Stimulated activated CD8-positive, alpha-beta memory T cell treated with anti-CD3 and anti-CD28 coated beads, Interleukin-12 subunit alpha, Interleukin-12 subunit beta, amount 100 ng/mL, for 1 hour (primary cell): ENCODE measurements around the gene PAX7.

ENCODE experiments used
- DNase-seq: peaks from one replicate; pipeline ENCODE4 v3.0.0-alpha.2; 2020; ENCODE audit warnings: low read depth

The PAX7 gene

DNA sequence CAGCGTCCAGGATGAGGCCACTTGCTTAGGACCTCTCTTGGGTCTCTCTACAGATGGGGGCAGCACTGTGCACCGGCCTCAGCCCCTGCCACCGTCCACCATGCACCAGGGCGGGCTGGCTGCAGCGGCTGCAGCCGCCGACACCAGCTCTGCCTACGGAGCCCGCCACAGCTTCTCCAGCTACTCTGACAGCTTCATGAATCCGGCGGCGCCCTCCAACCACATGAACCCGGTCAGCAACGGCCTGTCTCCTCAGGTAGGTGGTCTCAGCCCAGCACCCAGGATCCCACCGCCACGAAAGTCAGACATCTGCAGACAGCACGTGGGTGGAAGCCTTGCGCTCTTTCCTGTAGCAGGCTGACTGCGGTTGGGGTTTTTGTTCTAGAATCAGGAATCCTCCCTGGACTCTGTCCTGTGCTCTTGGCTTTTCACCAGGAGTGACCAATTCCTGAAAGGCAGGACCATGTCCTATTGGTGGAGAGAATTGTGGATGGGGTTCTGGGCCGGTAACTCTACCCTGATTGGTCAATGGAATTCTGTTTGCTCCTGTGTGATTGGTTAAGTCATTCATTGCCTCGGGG lies 72.5 kb downstream of the PAX7 start:
- no peak for DNase-seq

DNA sequence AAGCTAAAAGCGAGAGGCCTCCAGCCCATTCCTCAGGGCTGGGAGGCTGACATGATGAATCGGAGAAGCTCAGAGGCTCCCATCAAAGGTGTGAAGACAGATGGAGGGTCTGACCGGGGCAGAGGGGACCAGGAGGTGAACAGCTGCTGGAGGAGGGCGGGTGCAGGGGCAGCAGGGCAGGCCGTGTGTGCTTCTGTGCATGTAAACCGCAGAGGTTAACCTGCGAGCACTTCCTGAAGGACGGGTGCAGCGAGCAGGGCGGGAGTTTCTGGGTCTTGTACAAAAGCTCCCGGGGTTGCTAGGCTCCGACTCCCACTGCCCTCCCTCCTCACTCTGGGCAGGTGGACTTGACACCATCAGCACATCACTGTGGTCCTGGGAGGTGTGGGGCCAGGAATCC lies 75.2 kb downstream of the PAX7 start:
- no peak for DNase-seq

DNA sequence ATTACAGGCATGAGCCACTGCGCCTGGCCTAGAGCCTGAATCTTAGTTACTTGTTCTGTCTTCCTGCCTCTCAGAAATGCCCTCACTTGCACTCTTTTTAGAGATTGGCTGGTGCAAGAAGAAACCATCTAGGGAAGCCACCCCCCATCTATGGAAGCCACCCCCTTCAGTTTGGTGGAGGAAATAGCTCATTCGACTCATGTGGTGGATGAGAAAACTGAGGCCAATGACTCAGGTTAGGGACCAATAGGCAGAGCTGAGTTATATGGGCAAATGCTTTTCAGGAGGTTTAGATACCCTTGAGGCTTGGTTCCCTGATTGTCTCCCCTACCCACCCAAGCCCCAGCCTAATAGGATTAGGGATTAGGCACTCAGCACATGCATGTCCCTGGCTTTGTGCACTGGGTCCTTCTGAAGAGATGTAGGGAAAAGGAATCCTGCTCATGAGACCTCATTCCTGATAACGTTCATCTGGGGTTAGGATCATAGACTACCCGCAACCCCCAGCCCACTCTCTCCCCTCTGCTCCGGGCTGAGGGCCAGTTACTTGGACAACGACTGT lies 77.1 kb downstream of the PAX7 start:
- no peak for DNase-seq

DNA sequence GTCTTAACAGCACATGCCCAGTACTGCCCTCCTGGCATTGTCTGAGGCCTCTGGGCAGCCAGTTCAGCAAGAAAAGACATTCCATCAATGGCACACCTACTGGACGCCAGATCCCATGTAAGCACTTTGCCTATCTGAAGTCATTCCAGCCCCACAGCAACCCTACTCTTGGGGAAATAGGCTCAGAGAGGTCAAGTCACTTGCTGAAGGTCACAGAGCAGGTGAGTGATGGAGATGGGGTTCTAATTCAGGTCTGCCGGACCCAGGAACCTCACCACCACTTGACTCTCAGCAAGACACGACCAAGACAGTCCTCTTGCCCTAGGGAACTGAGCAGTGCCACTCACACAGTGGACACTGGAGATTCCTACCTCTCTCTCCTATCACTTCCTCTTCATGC lies 79.4 kb downstream of the PAX7 start:
- no peak for DNase-seq

DNA sequence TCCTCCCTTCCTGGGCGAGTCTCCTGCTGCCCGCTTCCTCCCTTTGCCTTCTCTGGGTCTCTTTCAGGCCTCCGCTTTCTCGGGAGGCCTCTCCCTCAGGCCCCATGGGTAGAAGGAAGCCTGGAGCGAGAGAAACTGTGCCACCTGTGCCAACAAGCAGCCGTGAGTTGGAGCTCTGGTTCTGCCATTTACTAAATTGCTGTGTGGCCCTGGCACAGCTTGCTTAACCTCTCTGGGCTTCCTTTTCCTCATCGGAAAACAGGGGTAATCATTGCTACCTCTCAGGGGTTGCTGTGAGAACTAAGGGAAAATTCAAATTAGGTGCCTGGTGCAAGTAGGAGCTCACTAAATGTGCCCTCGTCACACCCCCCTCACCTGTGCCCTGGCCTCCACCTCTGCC lies 80.4 kb downstream of the PAX7 start:
- no peak for DNase-seq

DNA sequence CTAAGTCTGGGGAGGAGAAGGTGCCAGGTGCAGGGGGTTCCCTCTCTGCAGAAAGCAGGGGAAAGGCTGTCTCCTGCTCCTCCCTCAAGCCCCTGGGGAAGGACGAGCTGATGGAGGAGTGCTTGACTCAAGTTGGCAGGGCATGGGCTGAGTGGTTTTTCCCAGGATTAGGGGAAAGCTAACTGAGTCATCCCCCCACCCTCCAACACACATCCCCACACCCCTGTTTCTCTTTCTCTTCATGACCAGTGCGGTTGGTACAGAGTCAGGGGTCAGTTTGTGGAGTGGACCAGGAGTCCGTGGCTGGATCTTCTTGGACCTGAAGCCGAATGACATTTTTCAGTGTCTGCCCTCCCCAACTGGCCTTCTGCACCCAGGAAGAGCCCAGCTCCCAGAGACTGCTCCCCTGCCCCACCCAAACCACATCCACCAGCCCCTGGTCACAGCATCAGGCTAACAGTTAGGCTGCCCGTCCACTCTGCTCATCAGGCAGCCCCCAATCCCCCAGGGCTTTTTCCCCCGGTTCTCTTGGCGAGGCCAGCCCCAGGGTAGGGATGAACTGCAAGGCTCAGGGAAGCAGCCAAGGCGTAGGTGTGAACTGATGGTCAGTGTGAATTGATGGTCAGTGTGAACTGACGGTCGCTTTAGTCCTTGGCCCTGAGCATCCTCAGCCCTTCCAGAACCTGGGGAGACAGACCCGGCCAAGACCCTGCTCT lies 81.0 kb downstream of the PAX7 start:
- DNase-seq = no peak

DNA sequence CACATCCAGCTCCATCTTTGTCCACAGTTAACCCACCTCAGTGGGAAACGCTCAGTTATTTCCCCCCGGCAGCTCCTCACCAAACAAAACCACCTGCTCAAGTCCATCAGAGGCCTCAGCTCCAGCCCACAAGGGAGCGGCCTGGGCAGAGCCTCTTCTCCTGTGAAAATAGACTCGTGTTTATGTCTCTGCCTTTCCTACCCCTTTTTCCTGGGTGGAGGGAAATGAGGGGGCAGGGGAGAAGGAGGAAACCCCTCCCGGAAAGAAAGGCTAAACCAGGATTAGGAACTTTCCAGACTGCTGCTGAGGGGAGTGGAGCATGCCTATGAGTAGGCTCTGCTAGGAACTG lies 81.6 kb downstream of the PAX7 start:
- no peak for DNase-seq

DNA sequence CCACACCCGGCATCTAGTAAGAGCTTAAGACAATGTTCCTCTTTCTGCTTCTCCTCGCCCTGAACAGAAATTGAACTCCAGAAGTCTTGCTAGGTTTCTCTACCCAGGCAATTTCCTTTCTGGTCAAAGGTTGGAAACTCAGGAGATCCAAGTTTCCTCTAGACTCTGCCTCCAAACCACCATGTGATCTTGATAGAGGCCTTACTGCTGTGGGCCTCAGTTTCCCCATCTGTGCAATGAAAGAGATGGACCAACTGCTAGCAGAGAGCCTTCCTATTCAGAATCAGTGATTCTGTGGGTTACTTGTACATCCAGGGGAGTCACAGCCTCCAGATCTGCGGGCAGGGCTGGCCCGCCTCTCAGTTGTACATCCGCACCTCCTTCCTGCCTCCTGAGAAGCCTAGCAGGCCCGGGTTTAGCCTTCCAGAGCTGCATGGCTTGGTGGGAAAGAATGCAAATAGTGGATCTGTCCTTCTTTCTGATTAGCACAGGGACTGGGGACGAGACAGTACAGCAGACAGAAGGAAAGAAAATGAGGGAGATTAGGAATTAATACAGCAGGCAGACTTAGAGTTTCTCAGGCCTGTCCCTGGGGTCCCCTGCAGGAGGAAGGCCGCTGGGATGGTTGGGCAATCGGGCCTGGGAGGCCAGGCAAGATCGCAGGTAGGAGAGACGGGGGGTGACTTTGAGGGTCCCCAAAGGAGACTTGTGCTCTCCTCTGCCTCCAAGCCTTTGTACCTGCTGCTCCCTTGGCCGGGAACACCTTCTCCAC lies 83.9 kb downstream of the PAX7 start:
- no peak for DNase-seq

DNA sequence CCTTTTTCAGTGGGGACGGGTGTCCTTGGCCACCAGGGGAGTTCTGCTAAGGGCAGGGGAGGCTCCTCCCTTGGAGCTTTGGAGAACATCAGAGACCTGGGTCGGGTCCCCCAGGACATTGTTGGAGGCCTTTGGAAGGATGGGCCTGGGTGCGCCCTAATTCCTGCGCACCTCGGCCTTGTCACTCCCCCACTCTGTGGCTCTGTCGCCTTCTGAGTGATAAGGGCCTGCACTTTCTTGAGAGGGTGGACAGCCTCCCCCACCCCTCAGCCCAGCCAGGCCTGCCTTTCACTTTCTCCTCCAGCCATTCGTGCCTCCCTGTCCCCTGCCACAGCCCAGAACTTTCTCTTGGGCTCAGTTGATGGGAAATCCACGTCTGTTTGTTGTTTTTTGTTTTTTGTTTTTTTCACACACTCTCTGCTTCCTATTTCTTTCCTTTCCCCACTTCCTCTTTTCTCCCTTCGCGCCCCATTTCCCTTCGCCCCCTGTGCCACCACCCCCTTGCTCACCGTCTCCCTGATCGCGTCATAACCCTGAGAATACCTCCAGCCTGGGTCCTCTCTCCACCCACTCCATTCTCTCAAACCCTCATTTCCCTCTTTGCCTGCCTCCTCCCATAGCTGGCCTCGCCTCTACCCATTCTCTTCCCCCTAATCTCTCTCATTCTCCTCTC lies 85.6 kb downstream of the PAX7 start:
- DNase-seq = no peak

DNA sequence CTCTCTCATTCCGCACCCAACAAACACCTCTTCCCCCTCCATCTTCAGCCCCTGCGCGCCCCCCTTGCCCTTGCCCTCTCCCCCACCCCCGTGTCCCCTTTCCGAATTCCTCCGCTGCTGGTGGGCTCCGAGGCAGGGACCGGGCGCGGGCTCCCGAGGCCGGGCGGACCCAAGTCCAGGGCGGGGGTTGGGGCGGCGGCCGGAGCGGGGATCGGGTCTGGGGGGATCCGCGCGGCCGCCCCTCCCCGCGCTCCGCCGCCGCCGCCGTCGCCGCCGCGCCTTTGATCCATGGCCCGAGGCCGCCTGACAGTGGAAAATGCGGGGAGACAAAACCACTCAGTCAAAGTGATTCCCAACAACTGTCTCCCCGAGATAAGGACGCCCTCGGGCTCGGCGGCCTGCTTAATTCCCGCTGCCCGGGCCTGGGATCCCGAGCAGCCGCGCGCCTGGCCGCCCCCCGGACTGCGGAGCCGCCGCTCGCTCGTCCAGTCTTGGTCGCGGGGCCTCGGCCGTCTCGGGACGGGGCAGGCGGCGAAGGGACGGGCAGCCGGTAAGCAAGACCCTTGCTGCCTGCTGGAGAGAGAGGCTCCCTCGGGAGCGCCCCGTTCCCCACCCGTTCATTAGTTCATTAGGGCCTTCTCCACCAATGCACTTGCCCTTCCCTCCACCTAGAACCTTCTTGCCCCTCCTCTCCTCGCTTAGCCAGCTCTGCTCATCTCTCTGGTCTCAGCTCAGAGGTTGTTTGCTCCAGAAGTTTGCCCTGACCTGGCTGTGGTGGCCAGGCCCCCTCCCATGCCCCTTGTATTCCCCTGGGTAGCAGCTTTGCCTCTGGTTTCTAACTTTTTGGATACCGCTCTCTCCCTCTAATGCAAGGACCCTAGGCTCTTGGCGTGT lies 86.4 kb downstream of the PAX7 start:
- DNase-seq = no peak

DNA sequence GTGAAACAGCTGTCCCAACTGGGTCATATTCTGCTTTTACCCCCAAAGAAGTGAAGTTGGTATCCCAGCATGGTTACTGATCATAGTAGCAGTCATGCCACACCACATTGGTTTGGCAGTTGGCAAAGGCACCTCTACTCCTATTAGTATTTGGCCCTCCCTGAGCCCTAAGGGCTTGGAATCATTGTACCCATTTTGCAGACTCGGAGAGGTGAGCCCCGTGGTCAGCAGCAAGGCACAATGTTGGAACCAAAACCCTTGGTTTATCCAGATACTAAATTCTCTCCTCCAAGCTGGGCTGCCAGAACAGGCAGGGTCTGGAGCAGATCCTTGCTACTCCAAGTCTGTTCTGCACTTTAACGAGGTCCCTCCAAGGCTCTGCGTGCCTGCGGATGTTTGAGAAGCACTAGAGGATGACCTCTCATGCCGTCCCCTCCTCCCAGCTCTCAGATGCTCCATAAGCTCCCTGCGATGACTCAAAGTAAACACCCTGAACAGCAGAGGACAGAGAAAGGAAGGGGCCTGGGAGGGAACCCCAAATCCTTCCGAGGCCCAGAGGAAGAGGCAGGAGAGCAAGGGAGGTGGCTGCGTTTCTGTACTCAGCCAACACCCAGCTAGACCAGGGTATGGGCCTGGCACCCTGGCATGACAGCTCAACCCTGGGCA lies 89.3 kb downstream of the PAX7 start:
- no peak for DNase-seq

DNA sequence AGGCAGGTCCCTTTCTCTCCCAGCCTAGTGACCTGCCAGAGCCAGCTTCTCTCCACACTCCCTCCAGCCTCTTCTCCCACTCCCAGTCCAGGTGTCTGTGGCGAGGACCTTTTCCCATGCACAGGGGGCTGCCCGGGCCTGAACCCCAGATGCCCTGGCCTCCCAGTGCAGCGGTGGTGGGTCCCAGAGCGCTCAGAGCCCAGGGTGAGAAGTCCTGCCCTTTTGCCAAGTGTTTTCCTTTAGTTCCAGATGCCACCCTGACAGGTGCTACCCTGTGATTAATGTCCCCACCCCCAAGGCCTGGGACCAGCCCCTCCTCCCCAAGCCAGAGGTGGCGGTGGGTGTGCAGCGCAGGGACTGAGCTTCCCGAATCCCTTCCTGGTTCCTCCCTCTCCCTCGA lies 90.4 kb downstream of the PAX7 start:
- DNase-seq = no peak

DNA sequence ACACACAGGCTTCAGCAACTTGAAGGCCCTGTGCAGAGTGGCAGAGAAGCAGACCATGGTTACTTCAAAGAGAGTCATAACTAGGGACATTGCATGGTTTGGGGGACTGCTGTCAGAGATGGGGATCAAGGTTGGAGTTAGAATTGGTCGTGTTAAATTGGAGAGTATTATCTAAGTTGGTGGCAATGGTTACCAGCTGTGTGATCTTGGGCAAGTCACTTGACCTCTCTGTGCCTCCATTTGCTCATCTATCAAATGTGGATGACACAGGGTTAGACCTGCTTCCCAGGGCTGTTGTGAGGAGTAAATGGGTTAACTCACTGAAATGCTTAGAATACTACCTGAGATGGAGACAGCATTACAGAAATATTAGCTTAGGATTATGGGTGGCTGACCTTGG lies 91.1 kb downstream of the PAX7 start:
- DNase-seq = no peak

DNA sequence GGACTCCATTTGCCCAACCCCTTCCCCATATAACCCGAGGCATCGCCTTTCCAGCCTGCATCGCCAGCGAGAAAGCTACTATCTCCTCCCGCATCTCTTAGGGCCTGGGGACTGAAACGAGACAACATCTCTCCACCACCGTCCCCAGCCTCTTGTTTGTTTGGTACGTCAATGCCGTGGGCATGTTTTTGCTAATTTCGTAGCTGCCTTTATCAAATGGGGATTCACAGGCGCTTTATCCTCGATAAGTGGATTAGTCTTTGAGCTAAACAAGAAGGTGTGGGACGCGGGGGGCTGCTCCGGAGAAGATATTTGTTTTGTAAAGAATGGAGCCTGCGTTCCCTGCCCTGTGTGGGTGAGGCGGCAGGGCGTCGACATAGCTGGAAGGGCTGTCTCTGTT lies 91.6 kb downstream of the PAX7 start:
- no peak for DNase-seq

DNA sequence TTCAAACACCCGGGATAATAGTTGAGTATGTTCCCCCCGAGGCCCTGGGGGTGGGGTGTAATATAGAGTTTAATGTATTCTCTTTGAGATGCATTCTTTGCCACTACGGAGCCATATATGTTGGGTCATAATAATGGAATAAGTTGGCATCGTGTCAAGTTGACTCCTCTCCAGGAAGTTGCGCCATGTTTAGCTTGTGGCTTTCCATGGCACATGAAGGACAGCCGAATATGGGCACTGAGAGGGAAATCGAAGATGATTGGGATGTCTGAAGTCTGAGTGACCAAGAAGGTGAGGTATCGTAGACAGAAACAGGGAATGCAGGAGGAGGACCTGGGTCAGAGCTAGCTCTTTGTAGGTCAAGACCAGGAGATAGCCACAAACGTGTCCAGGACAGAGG lies 92.6 kb downstream of the PAX7 start:
- DNase-seq = no peak

DNA sequence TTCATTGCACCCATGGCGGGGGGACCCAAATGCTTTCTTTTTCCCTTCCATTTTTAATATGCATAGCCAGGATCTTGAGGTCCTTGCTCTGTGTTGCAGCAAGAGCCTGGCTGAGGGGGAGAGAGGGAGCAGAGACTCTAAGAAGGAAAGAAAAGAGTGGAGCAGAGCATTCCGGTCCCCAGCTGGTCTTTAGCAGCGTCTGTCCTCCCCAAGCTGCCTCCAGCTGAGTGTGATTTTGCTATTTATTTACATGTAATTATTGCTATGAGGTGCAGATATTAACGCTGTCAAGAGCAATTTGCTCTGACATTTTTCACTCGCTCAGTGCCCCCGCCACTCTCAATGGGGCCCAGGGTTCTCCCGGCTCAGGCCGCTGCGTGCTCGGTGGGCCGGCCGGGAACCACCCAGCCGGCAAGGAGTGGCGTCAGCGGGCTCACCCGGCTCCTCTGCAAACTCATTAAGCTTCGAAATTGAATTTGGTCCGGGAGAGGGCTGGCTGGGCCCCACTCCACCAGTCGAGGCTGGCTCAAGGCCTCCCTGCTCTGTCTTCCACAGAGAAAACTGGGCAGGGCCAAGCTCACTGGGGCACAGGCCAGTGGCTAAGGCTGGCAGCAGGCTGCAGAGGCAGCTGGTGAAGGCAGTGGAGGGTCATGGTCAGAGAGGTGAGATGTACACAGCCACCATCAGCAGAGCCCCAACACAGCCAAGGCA lies 93.2 kb downstream of the PAX7 start:
- no peak for DNase-seq

DNA sequence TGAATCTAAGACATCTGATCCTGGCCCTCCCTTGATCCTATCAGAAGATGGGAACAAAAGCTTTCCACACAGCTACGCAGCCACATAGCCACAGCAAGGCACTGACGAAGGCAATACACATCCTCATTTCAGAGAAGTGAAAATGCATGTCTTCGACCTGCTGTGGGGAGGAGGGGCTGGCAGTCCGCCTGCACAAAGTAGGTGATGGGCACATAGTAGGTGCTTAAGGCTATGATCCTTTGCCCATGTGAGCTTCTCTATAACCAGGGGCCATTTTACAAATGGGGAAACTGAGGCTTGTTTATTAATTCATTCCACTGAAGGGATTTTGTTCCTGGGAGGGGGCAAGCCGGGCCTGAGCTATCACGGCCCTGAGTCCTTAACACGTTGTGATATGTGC lies 94.2 kb downstream of the PAX7 start:
- DNase-seq = no peak

DNA sequence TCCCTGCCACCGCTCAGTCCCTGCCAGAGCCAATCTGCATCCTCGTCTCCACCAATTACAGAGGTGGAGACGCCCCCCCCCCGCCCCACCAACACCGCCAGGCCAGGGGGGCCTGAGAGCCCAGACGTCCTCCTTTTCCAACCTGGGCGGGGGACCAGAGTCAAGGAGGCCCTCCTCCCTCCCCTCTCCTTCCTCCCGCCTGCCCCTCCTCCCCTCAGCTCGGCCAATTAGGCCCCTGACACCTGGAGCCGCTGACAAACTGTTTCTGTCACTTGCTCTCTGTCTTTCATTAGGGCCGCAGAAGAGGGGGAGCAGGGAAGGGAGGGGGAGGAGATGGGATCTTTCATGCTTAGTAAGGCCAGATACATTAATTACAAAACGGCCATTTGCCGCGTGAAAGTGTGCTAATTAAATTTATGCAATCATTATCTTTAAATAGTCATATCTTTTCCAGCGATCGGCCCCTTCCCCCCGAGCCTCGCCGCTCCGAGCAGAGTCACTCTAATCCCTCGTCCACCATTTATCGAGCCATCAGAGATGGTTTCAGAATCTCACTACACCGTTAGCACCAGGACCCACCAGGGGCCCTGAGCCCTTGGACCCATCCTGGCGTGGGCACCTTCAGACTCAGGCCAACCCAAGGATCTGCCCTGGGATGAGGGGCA lies 94.7 kb downstream of the PAX7 start:
- DNase-seq = no peak

DNA sequence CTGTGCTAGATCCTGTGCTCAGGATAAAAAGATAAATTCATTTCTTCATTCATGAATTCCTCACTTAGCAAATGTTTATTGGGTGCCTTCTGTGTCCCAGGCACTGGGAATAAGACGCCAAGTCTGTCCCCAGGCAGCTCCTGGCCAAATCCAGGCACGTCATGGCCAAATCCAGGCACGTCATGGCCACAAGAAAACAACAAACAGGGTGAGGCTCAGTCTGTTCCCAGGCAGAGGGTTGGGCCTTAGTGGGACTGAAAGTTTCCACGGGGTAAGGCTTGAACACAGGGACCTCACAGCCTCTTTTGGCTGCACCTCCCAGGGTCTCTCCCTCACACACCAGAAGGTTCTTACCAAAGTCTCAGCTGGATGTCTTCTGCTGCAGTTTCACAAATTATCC lies 95.7 kb downstream of the PAX7 start:
- no peak for DNase-seq

DNA sequence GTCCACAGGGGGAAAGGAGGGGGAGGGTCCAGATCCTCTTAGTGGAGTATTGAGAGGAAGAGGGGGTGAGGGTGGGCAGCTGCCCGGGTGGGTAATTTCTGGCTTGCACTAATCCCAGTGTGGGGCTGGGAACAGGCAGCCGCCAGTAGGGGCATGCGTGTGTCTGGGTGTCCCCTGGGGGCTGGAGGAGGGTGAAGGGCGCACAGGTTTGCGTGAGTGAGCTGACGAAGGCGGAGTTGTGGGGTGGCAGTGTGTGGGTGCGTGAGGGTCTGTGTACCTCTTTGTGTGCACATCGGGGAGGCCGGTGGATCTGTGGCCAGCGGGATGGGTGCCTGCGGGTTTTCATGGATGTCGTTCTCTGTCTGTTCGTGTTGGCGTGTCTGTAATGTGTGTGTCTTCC lies 97.3 kb downstream of the PAX7 start:
- DNase-seq = no peak
